GM23248 (cell line): ENCODE measurements around the gene TMEM273. TPM values are rescaled to one million over a fixed set of nuclear protein-coding genes. Genes with fewer than 3 reads are reported as not detected.
A peak's percentile ranks its signal among the peaks of the same experiment; 100 is the strongest.

Source experiments
- DNase-seq: peaks from one replicate; pipeline ENCODE4 v3.0.0-alpha.2; 2015
- H2AFZ ChIP-seq: fragments of 200-600 bp; sonication (generic); 2 replicates; pipeline ENCODE4 v1.6.1; 2016; ENCODE audit warnings: antibody characterized with exemption
- H3F3A ChIP-seq: fragments of 200-600 bp; sonication (generic); 2 replicates; pipeline ENCODE4 v1.6.1; 2016; ENCODE audit warnings: mild to moderate bottlenecking, antibody characterized with exemption, mixed run types; ENCODE audit not compliant: insufficient read depth
- H3K27ac ChIP-seq: fragments of 200-600 bp; sonication (generic); 2 replicates; pipeline ENCODE4 v1.5.1; 2016; ENCODE audit warnings: mild to moderate bottlenecking
- H3K27me3 ChIP-seq: fragments of 200-600 bp; sonication (generic); replicated peaks from 2 replicates; pipeline ENCODE4 v1.6.1; 2016; ENCODE audit warnings: mild to moderate bottlenecking; ENCODE audit not compliant: insufficient read depth
- H3K36me3 ChIP-seq: fragments of 200-600 bp; sonication (generic); 2 replicates; pipeline ENCODE4 v1.6.1; 2016; ENCODE audit warnings: low read depth, mild to moderate bottlenecking
- H3K4me1 ChIP-seq: fragments of 200-600 bp; sonication (generic); 2 replicates; pipeline ENCODE4 v1.6.1; 2016; ENCODE audit warnings: mild to moderate bottlenecking; ENCODE audit not compliant: insufficient read depth
- H3K4me2 ChIP-seq: fragments of 200-600 bp; sonication (generic); one replicate; pipeline ENCODE4 v1.6.1; 2016; ENCODE audit warnings: mild to moderate bottlenecking; ENCODE audit not compliant: unreplicated experiment
- H3K4me3 ChIP-seq: fragments of 200-600 bp; sonication (generic); 2 replicates; pipeline ENCODE4 v1.5.1; 2016; ENCODE audit warnings: mild to moderate bottlenecking
- H3K79me2 ChIP-seq: fragments of 200-600 bp; sonication (generic); 2 replicates; pipeline ENCODE4 v1.6.1; 2016; ENCODE audit warnings: mild to moderate bottlenecking; ENCODE audit not compliant: insufficient read depth
- H3K9ac ChIP-seq: fragments of 200-600 bp; sonication (generic); 2 replicates; pipeline ENCODE4 v1.6.1; 2016; ENCODE audit warnings: mild to moderate bottlenecking
- H3K9me2 ChIP-seq: fragments of 200-600 bp; sonication (generic); 2 replicates; pipeline ENCODE4 v1.6.1; 2016; ENCODE audit warnings: mixed run types, mild to moderate bottlenecking, moderate library complexity; ENCODE audit not compliant: insufficient read depth
- H3K9me3 ChIP-seq: fragments of 200-600 bp; sonication (generic); one replicate; pipeline ENCODE4 v1.6.1; 2017; ENCODE audit warnings: low read depth
- H4K20me1 ChIP-seq: fragments of 200-600 bp; sonication (generic); 2 replicates; pipeline ENCODE4 v1.6.0; 2016; ENCODE audit not compliant: insufficient read depth
- EZH2 ChIP-seq: fragments of 200-600 bp; sonication (generic); IDR thresholded peaks from 2 replicates; pipeline ENCODE4 v1.6.1; 2018; ENCODE audit warnings: antibody characterized with exemption, mild to moderate bottlenecking; ENCODE audit not compliant: insufficient read depth, poor library complexity, severe bottlenecking
- EZH2phosphoT487 ChIP-seq: fragments of 200-600 bp; sonication (generic); IDR thresholded peaks from 2 replicates; pipeline ENCODE4 v1.6.1; 2018; ENCODE audit warnings: antibody characterized with exemption, moderate library complexity, mild to moderate bottlenecking, low read depth; ENCODE audit not compliant: insufficient read depth
- WGBS, 2 experiments: methylation state at CpG; one replicate each; pipeline ENCODE4 v1.1.6; 2015 to 2017; ENCODE audit warnings: low lambda C conversion rate in 2 of 2, low coverage in 1 of 2; ENCODE audit errors: missing lambda C conversion rate in 2 of 2; 5-methylcytosine and 5-hydroxymethylcytosine counted together
- in situ Hi-C: fragments of 300-500 bp; cut with MboI; formaldehyde crosslinking; loops from 2 replicates; pipeline ENCODE4 v1.15.0; 2020
- polyA plus RNA-seq: library from polyadenylated mRNA; unstranded; fragments of >200 nt; fragmentation: Nextera tagmentation; extraction: Ambion mirVana; gene quantifications from 2 replicates; pipeline ENCODE4 v1.2.1, GENCODE V29; 2016
- total RNA-seq: library from RNA; depleted of rRNA; stranded (reverse); fragments of >200 nt; shearing (Covaris generic); gene quantifications from 2 replicates; pipeline ENCODE4 v1.2.3, GENCODE V29; 2014

TMEM273 gene
- total and polyA plus RNA-seq, 2 experiments from 2014 or later, result not detected

GRCh38 chr10:49136525-49136924 lies 51.7 kb downstream of the TMEM273 start:
- Histone ChIP-seq H3K9me2 (no peaks in the 10 kb centered on the region), H3K9ac (no peak overlapping the region), H2AFZ (no peak overlapping the region), H3K4me1 (peaks cover 47% of the 10 kb centered on the region), H3K36me3 (no peaks in the 10 kb centered on the region), H3K9me3 (no peaks in the 10 kb centered on the region), H3K27ac (peak overlapping the region; percentile 33), H3K4me3 (no peak overlapping the region), H3K79me2 (no peaks in the 10 kb centered on the region), H3F3A (peaks cover 28% of the 10 kb centered on the region), H3K4me2 (no peak overlapping the region), H4K20me1 (no peaks in the 10 kb centered on the region), H3K27me3 (no peaks in the 10 kb centered on the region)
- TF ChIP-seq EZH2 (no peak), EZH2phosphoT487 (no peak)
- no peak for DNase-seq
- in situ Hi-C loops, result no loop called here
- 81 to 83% methylated on average over 1 of the region's 1 CpG for WGBS, 2 experiments

GRCh38 chr10:49135575-49136313 lies 52.4 kb downstream of the TMEM273 start:
- Histone ChIP-seq H3K9ac (no peak overlapping the region), H3K27ac (peak overlapping the region; percentile 33), H3K9me3 (no peaks in the 10 kb centered on the region), H3K79me2 (no peaks in the 10 kb centered on the region), H3K4me2 (no peak overlapping the region), H2AFZ (no peak overlapping the region), H3K36me3 (no peaks in the 10 kb centered on the region), H3K9me2 (no peaks in the 10 kb centered on the region), H3K4me3 (no peak overlapping the region), H3K27me3 (0 out of 2 replicates have a peak, but pooled peaks cover 7% of the 10 kb centered on the region), H3K4me1 (peaks cover 39% of the 10 kb centered on the region), H3F3A (peaks cover 21% of the 10 kb centered on the region), H4K20me1 (no peaks in the 10 kb centered on the region)
- WGBS, 2 experiments, result 51 to 55% methylated on average over 9 of the region's 9 CpGs
- peak; percentile 52 for DNase-seq
- in situ Hi-C loops, result no loop called here
- TF ChIP-seq EZH2 (no peak), EZH2phosphoT487 (no peak)

- Histone ChIP-seq H3K9me2 (no peaks in the 10 kb centered on the region), H3K79me2 (no peaks in the 10 kb centered on the region), H3K4me3 (no peak overlapping the region), H3K27ac (no peak overlapping the region), H3K27me3 (0 out of 2 replicates have a peak, but pooled peaks cover 8% of the 10 kb centered on the region), H2AFZ (no peak overlapping the region), H3F3A (peaks cover 9% of the 10 kb centered on the region), H3K9me3 (no peaks in the 10 kb centered on the region), H3K4me1 (peaks cover 25% of the 10 kb centered on the region), H3K9ac (no peak overlapping the region), H4K20me1 (no peaks in the 10 kb centered on the region), H3K36me3 (no peaks in the 10 kb centered on the region), H3K4me2 (no peak overlapping the region)
- no peak for DNase-seq
- no peak for TF ChIP-seq EZH2
- no peak for TF ChIP-seq EZH2phosphoT487
- 64 to 73% methylated on average over 3 of the region's 3 CpGs for WGBS, 2 experiments
- in situ Hi-C loops, result no loop called here
Measured at GRCh38 chr10:49134327-49134726, 53.9 kb downstream of the TMEM273 start.

DNA sequence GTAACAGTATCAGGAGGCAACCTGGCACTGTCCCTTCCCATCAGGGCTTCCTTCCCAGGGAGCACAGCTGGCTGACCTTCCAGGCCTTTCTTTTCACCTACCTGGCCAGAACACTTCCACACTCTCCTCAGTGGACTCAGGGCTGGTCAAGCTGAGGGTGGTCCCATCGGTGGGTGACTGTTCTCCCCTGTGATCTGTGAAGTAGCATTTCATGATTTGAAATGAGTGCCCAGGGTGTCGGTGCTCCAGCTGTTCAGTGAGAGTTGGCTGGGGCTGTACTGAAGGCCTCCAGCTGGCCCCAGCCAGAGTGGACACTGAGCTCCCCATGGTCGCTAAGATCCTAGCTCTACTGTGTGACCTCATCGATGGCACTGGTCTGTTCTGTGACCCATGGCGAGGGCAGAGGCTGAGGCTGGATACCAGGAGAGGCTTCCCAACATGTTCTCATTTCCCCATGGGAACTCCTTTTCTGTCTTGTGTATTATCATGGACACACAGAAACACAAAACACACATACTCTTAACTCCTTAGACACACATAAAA lies 54.4 kb downstream of the TMEM273 start, which contains the start of gene FAM170B:
Gene FAM170B (minus strand): TSS at position 316 of the 543 bp plus-strand sequence. CDS start 103 bp downstream, at position 213.
- no peak within 1 kb of the TSS for H2AFZ ChIP-seq
- TF ChIP-seq EZH2phosphoT487, result no peak
- no peak for TF ChIP-seq EZH2
- no peak within 1 kb of the TSS for H3K27ac ChIP-seq
- H3K9me2 ChIP-seq, result no peaks in the 10 kb centered on the region
- peaks cover 19% of the 10 kb centered on the region for H3K4me1 ChIP-seq
- no peaks in the 10 kb centered on the region for H3K79me2 ChIP-seq
- no peaks in the 10 kb centered on the region for H3K9me3 ChIP-seq
- H3K9ac ChIP-seq, result no peak within 1 kb of the TSS
- H4K20me1 ChIP-seq, result no peaks in the 10 kb centered on the region
- H3K4me3 ChIP-seq, result no peak within 1 kb of the TSS
- 31 to 37% methylated on average over 5 of the region's 5 CpGs for WGBS, 2 experiments
- no peak for DNase-seq
- no peaks in the 10 kb centered on the region for H3K36me3 ChIP-seq
- H3K4me2 ChIP-seq, result no peak within 1 kb of the TSS
- peaks cover 3% of the 10 kb centered on the region for H3F3A ChIP-seq
- in situ Hi-C loops, result no loop called here
- 0 out of 2 replicates have a peak, but pooled peaks cover 8% of the 10 kb centered on the region for H3K27me3 ChIP-seq
